Right kidney (tissue), 1 donor: ENCODE data around the gene CDC123.
"Not testable (repeated sequence)": the region's sequence is repeated elsewhere in the genome, so short reads cannot be mapped to it uniquely, and the experiment has no call there.

ENCODE experiments used
- DNase-seq: peaks from one replicate; pipeline ENCODE4 v3.0.0-alpha.2; 2016

Gene CDC123

DNA sequence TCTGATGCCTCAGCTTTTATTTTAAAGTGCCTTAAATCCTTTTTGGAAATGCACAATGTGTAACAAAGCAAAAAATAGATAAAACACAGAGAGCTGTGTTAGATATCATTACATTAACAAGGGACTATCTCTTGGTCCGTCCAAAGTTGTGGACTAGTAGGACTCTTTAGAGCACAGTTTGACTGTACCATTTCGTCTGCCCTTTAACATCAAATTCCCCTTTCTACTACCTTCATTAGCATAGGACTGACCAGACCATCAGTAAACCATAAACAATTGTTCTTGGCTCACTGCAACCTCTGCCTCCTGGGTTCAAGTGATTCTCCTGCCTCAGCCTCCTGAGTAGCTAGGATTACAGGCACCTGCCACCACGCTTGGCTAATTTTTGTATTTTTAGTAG is 101.8 kb downstream of the CDC123 start:
- DNase-seq, result not testable (repeated sequence)

DNA sequence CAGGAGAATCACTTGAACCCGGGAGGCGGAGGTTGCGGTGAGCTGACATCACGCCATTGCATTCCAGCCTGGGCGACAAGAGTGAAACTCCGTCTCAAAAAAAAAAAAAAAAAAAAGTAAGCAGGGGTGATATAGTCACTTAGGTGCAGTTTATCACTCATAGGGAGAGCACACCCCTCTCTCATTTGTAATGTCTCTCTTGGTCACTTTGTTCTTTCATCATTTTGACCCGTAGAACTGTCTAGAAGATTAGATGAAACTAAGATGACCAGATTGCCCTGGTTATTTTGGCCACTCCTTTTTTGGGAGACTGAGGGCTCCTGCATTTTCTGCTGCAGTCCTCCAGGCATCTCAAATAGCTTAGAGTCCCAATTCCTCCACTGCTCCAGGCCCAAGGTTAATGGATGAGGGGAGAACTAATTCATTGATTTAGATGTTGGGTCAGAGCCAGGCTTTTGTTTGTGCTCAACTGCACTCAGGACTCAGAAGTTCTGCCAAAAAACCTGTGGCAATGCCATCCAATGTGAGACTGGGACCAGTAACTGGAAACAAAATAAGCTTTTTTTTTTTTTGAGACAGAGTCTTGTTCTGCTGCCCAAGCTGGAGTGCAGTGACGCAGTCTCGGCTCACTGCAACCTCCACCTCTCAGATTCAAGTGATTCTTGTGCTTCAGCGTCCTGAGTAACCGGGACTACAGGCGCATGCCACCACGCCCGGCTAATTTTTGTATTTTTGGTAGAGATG is 103.4 kb downstream of the CDC123 start:
- DNase-seq, result no peak
